Erythroblast (primary cell): ENCODE measurements around the gene ZNF215.

Experiments used
- GATA1 ChIP-seq: IDR thresholded peaks from 2 replicates; pipeline ENCODE4 v1.6.1; 2011; ENCODE audit warnings: low read depth, mild to moderate bottlenecking, control low read depth, low read length, moderate library complexity
- POLR2A ChIP-seq: IDR thresholded peaks from 2 replicates; pipeline ENCODE4 v1.6.1; 2011; ENCODE audit warnings: mild to moderate bottlenecking, low read length

DNA sequence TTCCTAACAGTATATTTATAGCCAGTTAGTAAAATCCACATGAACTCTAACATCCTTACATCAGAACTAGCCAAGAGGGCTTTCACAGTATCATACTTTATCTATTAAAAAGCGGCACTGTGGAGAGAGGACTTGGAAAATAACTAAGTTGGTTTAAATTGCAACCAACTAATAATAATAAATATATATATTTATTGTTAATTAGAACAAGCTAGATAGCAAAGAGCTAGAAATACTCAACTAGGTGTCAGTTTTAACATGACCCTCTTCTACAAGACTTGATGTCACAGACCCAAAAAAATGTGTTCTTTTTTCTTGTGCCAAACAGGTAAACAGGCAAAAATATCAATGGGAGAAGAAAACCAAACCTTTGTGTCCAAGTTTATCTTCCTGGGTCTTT lies 5.5 kb upstream of the ZNF215 start, which contains the start of gene OR2D3:
- TF ChIP-seq POLR2A (no peak), GATA1 (no peak)
